HG03196 (cell line): ENCODE results near the gene TRPM2.
"Not testable (repeated sequence)": the region's sequence is repeated elsewhere in the genome, so short reads cannot be mapped to it uniquely, and the experiment has no call there.

Experiments
- ATAC-seq: cut with Tn5 transposase; IDR thresholded peaks from one replicate; pipeline ENCODE4 v1.9.1; 2021; ENCODE audit not compliant: unreplicated experiment

Gene TRPM2

DNA sequence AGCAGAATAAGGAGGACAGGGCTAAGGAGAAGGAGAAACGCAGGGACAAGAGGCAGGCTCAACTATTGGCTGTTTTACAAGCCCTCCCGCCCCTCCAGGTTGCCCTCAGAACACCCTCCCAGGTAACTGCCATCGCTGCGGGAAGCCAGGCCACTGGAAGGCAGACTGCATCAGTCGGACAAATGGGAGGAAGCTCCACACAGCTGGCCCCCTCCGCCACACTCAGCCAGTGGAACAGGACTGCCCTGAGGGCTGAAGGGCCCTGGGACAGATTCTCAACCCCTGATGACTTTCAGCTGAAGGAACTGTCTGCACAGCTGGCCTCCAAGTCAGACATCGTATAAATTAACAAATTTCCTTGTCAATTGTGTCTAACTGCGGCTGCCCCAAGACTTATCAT, 123.7 kb downstream of the TRPM2 start:
- ATAC-seq: no peak

DNA sequence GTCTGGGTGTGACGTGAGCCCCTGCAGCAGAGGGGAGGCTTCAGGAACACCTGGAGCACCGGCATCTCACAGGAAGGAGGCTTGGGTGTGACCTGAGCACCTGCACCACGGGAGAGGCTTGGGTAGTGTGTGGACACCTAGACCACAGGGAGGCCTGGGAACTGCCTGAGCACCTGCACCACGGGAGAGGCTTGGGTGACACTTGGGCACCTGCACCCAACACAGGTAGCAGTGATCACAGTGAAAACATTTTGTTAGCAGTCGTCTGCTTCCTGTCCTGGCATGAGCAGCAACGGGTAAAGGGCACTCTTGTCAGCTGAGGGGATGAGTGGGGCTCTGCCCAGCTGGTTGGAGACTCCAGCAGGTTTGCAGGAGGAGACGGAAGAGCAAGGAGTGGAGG, 124.3 kb downstream of the TRPM2 start:
- ATAC-seq: no peak

DNA sequence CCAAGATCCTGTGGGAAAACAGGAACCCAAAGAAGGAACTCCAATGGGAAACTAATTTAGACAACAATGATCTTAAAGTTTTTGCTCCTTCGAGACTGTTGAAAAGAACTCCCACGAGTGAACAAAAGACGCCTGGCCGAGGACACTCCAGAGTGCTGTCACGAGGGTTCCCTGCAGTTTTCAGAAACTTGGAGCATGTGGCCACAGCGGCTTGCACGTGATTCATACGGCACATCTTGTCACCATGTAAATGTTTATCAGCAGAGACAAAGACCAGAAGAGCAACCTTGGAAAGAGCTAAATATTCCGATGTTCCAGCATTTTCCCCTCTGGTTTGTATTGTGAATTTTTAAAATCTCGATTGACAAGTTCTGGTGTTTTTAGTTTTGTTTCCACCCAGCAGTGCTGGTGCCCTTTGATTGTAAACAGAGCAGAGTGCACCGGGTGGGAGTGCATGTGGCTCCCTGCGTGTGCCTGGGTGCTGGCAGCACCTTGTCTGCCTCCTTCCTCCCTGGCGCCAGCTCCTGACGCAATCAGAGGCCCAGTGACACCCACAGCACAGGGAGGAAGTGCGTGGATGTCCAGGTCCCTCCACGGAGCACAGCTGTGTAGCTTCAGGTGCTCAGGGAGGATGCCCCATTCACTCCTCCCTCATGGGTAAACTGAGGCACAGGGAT, 124.8 kb downstream of the TRPM2 start:
- no peak for ATAC-seq

DNA sequence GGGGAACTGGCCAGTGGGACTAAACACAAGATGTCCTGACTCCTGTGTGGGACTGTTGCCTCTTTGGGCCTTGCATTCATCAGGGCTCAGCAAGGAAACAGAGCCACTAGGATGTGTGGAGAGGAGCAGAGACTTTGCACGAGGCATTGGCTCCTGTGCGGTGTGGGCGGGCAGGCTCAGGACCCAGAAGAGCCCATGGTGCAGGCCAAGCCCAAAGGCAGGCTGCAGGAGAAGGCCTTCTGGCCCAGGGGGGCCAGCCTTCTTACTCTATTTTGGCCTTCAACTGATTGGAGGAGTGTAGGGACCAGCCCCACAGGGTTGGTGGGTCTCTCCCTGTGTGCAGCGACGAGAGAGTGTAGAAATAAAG, 125.4 kb downstream of the TRPM2 start:
- ATAC-seq: no peak

DNA sequence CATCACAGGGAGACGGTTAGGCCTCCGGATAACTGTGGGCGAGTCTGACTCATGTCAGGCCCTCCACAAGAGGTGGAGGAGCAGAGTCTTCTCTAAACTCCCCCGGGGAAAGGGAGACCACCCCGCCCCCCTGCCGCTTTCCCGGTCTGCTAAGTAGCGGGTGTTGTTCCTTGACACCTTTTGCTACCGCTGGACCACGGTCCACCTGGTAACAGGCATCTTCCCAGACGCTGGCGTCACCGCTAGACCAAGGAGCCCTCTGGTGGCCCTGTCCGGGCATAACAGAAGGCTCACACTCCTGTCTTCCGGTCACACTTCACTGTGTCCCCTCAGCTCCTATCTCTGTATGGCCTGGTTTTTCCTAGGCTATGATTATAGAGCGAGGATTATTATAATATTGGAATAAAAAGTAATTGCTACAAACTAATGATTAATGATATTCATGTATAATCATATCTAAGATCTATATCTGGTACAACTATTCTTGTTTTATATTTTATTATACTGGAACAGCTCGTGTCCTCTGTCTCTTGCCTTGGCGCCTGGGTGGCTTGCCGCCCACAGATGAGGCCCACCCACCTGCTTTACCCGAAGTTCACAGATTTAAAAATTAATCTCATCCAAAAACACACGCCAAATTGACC, 126.3 kb downstream of the TRPM2 start:
- ATAC-seq: not testable (repeated sequence)

DNA sequence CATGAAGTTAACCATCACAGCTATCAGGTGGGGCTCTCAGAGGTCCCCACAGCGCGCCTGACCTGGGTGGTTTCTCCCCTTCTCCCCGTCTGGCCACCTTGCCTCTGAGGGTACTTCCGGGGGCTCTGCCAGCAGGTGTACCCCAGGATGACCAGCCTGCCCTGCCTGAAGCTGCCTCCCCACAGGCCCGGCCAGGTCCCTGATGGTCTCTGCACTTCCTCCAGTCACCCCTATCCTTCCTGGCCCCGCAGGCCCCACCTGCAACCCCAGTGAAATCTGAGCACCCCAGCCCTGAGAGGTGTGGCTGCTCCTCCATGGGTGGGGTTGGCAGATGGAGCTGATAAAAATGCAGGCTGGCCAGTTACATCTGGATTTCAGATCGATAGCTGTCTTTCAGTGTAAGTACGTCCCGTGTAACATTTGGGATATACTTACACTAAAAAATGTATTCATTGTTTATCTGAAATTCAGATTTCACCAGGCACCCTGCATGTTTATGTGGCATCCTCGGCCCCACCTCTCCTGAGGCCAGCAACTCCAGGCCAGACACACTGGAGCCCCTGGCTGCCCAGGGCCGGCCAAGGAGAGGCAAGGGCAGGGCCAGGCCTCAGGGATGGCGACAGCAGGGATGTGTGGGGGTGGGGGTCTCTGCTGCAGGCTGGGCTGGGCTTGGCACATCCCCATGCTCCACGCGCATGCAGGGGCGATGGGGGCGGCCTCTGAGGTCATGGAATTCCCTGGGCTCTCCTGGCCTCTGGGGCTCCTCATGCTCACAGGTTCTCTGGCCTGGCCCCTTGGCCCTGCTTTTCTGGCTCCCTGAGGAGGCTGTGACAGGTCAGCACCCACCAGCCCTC, 127.0 kb downstream of the TRPM2 start:
- no peak for ATAC-seq

DNA sequence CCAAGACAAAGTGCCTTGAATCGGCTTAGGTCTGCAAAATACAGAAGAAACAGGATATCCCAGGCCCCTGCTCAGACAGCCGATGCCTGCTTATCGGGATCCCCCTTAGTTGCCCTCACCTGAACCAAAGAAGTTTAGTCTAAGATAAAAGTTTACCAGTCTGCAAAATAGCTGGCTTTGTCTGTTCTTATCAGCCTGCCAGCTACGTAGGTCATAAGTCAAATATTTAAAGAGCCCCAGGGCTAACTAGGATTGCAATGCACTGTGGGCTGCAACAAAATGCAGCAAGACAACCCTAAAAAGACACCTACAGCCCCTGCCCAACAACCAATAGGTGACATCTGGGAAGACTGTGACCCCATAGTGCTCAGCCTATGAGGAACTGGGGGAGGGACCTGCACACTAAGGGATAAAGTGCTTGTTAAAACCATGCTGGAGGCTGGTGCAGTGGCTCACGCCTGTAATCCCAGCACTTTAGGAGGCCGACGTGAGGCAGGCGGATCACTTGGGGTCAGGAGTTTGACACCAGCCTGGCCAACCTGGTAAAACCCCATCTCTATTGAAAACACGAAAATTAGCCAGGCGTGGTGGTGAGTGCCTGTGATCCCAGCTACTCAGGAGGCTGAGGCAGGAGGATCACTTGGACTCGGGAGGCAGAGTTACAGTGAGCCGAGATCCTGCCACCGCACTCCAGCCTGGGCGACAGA, 129.3 kb downstream of the TRPM2 start:
- no peak for ATAC-seq

DNA sequence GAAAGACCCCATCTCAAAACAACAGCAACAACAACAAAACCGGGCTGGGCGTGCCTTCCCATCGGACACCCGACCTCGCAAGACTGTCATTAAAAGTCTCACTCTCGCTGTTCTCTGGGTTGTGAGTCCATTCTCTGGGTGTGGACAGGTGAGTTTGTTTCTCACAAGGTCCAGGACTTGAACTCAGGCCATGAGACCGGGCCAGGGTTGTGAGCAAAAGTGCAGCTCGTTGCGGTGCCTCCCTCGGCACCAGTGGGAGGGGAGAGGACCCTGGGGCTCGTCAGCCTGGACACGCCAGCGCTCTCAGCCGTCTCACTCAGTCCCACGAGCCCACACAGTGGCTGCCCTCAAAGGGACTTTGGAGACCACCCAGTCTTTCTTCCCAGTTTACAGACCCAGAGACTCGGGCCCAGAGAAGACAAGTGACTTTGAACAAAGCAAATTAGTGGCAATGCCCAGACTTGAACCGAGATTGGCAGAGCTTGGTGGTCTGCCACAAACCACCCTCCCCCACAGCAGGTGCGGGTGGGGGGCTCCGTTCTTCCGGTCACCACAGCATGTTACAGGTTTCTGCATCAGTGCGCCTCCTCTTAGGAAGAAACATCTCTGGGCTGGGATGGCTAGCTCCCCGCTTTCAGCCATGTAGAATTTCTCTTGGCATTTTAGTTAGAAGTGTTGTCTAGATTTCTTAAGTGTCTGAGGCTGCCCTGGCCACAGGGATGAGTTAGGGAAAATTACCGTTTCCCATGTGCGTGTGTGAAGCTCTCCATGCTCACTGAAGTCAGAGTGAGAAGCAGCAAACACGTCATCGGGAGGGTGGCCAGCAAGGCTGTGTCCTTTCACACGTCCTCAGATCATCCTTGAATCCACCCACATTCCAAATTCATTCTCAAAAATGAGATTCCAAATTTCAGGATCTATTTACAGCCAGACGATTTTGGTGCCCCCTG, 130.1 kb downstream of the TRPM2 start:
- no peak for ATAC-seq

DNA sequence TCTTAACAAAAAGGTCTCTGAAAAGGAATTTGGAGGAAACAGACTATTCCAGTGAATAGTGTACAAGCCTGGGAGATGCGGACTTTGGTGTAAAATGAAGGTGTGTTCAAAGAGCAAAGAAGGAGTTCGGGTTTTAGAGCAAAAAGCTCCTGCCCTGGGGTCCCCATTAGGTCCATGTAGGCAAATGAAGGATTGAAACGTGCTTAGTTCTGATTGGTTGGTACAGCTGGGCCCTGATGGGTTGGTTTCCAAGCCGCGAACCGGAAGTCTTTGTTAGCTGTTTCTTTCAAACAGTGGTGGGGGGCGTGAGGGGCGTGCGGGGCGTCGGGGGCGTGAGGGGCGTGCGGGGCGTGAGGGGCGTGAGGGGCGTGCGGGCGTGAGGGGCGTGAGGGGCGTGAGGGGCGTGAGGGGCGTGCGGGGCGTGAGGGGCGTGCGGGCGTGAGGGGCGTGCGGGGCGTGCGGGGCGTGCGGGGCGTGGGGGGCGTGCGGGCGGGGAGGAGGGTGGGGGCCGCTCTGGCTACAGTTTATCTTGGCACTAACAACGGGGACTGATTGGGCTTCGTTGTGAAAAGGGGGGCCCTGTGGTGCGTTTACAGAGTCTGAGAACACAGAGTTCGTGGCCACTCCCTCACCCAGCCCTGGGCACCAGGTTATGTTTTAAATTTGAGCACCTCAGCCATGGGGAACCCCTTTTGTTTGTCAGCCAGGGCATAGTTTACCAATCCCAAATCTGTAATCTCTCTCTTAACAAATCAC, 131.3 kb downstream of the TRPM2 start:
- ATAC-seq: no peak

DNA sequence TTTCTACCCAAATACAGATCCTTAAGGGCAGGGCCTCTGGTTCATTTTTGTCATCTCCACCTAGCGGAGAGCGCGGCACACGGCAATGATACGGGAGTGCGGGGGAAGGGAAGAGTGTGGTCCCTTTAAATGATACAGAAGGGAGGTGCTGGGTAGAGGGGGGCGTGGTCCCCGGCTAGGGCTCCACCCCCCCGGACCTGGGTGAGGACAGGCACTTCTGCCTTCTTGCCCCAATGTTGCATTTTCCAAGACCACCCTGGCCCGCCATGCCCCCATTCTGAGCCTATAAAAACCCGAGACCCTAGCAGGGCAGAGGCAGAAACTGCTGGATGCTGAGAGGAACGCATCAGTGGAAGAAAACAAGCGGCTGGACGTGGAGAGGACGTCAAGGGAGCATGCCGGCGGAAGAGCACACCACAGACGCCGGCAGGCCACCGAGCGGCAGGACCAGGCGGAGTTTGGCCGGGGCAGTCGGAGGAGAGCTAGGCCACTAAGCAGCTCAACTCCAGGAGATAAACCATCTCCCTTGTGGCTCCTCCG, 131.9 kb downstream of the TRPM2 start:
- ATAC-seq: no peak

DNA sequence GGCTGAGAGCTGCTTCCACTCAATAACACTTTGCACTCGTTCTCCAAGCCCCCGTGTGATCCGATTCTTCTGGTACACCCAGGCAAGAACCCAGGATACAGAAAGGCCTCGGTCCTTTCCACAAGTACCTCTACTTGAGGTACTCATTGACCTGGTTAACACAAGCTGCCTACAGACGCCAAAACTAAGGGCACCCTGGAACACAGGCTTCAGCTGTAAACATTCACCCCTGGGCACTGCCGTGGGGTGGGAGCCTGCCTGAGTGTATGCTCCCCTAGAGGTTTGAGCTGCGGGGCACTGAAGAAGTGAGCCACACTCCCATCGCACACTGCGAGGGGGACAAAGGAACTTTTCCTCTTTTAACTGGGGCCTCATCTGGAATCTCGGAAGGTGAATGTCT, 132.4 kb downstream of the TRPM2 start:
- no peak for ATAC-seq

DNA sequence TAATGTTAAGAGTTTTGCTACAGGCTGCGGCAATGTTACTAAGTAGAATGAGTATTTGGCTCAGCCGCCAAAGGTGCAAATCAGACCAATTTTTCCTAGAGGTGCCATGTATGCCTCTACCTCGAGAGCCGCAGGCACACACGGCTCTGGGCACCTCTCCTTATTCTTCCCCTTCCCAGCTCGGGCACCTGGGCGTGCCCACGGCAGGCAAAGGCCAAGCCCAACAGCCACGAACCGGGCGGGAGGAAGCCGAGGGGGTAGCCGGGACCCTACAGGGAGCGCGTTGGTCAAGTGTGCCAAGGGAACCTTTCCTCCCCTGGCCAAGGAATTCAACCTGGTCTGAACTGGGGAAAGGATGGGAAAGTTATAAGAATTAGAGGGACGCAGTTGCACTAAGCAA, 132.9 kb downstream of the TRPM2 start:
- ATAC-seq: no peak

DNA sequence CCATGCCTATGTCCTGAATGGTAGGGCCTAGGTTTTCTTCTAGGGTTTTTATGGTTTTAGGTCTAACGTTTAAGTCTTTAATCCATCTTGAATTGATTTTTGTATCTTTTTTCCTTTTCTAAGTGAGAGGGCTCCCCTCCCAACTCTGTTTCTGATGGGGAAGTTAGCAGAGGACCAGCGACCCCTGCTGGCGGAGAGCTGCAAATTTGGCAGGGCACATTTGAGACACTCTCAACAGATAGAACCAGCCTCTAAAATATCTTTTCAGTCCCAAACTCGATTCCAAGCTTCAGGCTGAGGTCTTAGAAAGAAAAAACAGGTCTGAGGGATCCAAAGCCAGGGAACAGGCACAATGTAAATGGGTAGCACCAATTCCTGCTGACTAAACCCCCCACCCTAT, 134.4 kb downstream of the TRPM2 start:
- no peak for ATAC-seq

DNA sequence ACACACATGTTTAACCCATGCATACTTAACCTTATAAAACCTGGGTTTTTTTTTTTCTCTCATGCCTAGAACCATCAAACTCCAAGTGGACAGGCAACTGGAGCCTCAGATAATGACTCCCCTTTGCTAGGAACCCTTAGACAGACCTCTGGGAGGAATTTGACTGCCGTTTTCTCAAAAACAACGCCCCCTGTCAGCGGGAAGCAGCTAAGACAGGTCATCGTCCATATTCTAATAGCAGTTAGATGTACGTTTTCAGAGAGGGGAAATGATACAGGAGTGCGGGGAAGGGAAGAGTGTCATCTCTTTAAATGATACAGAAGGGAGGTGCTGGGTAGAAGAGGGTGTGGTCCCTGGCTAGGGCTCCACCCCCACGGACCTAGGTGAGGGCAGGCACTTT, 136.5 kb downstream of the TRPM2 start:
- ATAC-seq: no peak

DNA sequence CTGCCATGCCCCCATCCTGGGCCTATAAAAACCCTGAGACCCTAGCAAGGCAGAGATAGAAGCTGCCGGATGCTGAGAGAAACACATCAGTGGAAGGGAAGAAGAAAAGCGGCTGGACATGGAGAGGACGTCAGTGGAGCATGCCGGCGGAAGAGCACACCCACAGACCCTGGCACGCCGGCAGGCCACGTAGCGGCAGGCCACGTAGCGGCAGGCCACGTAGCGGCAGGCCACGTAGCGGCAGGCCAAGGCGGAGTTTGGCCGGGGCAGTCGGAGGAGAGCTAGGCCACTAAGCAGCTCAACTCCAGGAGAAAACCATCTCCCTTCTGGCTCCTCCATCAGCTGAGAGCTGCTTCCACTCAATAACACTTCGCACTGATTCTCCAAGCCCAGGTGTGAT, 137.0 kb downstream of the TRPM2 start:
- no peak for ATAC-seq

DNA sequence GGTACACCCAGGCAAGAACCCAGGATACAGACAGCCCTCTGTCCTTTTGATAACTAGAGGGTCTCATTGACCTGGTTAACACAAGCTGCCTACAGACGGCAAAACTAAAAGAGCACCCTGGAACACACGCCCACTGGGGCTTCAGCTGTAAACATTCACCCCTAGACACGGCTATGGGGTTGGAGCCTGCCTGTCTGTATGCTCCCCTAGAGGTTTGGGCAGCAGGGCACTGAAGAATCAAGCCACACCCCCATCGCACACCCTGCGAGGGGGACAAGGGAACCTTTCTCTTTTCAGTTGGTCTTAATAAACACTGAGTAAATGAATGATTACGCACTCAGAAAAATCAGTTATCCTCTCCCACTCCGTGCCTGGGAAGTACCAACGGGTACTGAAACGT, 137.4 kb downstream of the TRPM2 start:
- no peak for ATAC-seq
